MM.1S (cell line): ENCODE measurements around the gene PRSS12.

Experiments
- DNase-seq: peaks from one replicate; pipeline ENCODE4 v3.0.0-alpha.2; 2015
- H2AFZ ChIP-seq: fragments of 300-600 bp; sonication (generic); 2 replicates; pipeline ENCODE4 v1.6.0; 2016; ENCODE audit warnings: antibody characterized with exemption, low read length
- H3F3A ChIP-seq: fragments of 300-600 bp; sonication (generic); 2 replicates; pipeline ENCODE4 v1.6.1; 2016; ENCODE audit warnings: mild to moderate bottlenecking, antibody characterized with exemption, low read length, moderate library complexity, mixed read lengths; ENCODE audit not compliant: insufficient read depth
- H3K27ac ChIP-seq: fragments of 300-600 bp; sonication (generic); 2 replicates; pipeline ENCODE4 v1.5.1; 2016; ENCODE audit warnings: mild to moderate bottlenecking, low read length
- H3K27me3 ChIP-seq: fragments of 300-600 bp; sonication (generic); replicated peaks from 2 replicates; pipeline ENCODE4 v1.6.0; 2016; ENCODE audit warnings: low read length; ENCODE audit not compliant: insufficient read depth
- H3K36me3 ChIP-seq: fragments of 300-600 bp; sonication (generic); replicated peaks from 2 replicates; pipeline ENCODE4 v1.6.1; 2016; ENCODE audit warnings: mild to moderate bottlenecking, low read length, mixed read lengths; ENCODE audit not compliant: insufficient read depth
- H3K4me1 ChIP-seq: fragments of 300-600 bp; sonication (generic); 2 replicates; pipeline ENCODE4 v1.6.1; 2016; ENCODE audit warnings: low read length, mixed read lengths
- H3K4me2 ChIP-seq: fragments of 300-600 bp; sonication (generic); 2 replicates; pipeline ENCODE4 v1.6.0; 2016; ENCODE audit warnings: low read depth, low read length
- H3K4me3 ChIP-seq: fragments of 300-600 bp; sonication (generic); 2 replicates; pipeline ENCODE4 v1.5.1; 2016; ENCODE audit warnings: low read length, mixed read lengths
- H3K79me2 ChIP-seq: fragments of 300-600 bp; sonication (generic); 2 replicates; pipeline ENCODE4 v1.6.1; 2016; ENCODE audit warnings: mixed run types, low read length, mixed read lengths
- H3K9ac ChIP-seq: fragments of 300-600 bp; sonication (generic); 2 replicates; pipeline ENCODE4 v1.6.1; 2016; ENCODE audit warnings: low read length, mixed read lengths
- H3K9me2 ChIP-seq: fragments of 300-600 bp; sonication (generic); replicated peaks from 2 replicates; pipeline ENCODE4 v1.6.1; 2016; ENCODE audit warnings: mild to moderate bottlenecking, low read length, mixed read lengths; ENCODE audit not compliant: insufficient read depth
- H3K9me3 ChIP-seq: fragments of 300-600 bp; sonication (generic); replicated peaks from 2 replicates; pipeline ENCODE4 v1.6.1; 2016; ENCODE audit warnings: mild to moderate bottlenecking, low read length, mixed read lengths; ENCODE audit not compliant: insufficient read depth
- H4K20me1 ChIP-seq: fragments of 300-600 bp; sonication (generic); 2 replicates; pipeline ENCODE4 v1.6.1; 2016; ENCODE audit warnings: mild to moderate bottlenecking, low read length, moderate library complexity, mixed read lengths; ENCODE audit not compliant: insufficient read depth
- EZH2 ChIP-seq: fragments of 300-600 bp; sonication (generic); optimal IDR thresholded peaks from 2 replicates; pipeline ENCODE3; 2017; ENCODE audit warnings: low read depth, mild to moderate bottlenecking, antibody characterized with exemption, low read length, mixed read lengths
- EZH2phosphoT487 ChIP-seq: fragments of 300-600 bp; sonication (generic); IDR thresholded peaks from 2 replicates; pipeline ENCODE4 v1.6.1; 2018; ENCODE audit warnings: antibody characterized with exemption, low read length
- TF ChIP-seq, protein P1 (sequence below): fragments of 300-600 bp; sonication (generic); IDR thresholded peaks from 2 replicates; pipeline ENCODE4 v1.5.1; 2016; ENCODE audit warnings: antibody characterized with exemption, low read length, mixed read lengths

The PRSS12 gene

DNA sequence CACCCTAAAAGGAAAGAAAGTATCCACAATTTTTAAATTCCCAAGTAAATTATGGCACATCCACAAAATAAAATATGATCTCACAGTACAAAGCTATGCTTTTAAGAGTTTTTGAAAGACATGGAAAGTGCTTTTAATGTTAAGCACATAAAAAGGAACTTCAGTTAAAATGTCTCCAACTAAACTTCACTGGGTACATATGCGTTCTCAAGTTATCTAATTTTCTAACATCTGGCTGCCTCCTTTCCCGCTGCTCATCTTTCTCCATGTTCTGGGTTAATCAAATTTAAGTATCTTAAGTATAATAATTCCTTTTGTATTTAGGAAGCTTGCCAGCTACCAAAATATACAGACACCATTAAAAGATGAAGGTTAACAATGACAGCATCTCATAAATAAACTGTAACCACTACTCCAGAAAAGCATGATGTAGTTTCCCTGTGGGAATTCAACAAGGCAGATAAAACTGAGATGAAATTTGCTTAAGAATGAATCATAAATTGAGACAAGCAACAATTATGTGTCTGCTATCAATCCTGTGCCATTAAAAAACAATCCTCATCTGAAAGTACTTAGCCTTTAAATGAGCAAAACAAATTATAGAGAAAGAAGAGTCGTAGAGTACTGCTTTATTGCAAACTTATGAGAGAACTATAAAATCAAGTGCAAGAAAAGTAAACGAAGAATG is 25.1 kb downstream of the PRSS12 start:
- no peak for DNase-seq

DNA sequence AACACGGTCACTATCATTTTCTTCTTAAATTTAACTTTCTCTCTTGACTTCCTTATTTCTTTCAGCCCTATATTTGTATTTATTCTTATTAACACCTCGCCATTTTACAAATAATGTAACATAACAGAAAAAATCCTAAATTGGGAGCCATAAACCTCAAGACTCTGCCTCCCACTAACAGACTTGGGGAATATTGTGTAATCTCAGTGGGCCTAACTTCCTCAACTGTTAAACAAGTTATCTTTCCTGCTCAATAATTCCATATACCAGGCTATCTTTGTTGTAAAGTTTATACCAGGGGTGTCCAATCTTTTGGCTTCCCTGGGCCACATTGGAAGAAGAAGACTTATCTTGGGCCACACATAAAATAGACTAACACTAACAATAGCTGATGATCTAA is 26.2 kb downstream of the PRSS12 start:
- Histone ChIP-seq H3K4me1 (no peaks in the 10 kb centered on the region), H3K27me3 (no peaks in the 10 kb centered on the region), H3K9me3 (no peaks in the 10 kb centered on the region), H3K79me2 (no peaks in the 10 kb centered on the region), H3F3A (no peaks in the 10 kb centered on the region), H4K20me1 (no peaks in the 10 kb centered on the region), H2AFZ (no peak overlapping the region), H3K36me3 (no peaks in the 10 kb centered on the region), H3K4me2 (no peak overlapping the region), H3K9me2 (no peaks in the 10 kb centered on the region), H3K9ac (no peak overlapping the region), H3K27ac (no peak overlapping the region), H3K4me3 (no peak overlapping the region)
- TF ChIP-seq EZH2 (no peak), EZH2phosphoT487 (no peak)
- TF ChIP-seq, protein P1, sequence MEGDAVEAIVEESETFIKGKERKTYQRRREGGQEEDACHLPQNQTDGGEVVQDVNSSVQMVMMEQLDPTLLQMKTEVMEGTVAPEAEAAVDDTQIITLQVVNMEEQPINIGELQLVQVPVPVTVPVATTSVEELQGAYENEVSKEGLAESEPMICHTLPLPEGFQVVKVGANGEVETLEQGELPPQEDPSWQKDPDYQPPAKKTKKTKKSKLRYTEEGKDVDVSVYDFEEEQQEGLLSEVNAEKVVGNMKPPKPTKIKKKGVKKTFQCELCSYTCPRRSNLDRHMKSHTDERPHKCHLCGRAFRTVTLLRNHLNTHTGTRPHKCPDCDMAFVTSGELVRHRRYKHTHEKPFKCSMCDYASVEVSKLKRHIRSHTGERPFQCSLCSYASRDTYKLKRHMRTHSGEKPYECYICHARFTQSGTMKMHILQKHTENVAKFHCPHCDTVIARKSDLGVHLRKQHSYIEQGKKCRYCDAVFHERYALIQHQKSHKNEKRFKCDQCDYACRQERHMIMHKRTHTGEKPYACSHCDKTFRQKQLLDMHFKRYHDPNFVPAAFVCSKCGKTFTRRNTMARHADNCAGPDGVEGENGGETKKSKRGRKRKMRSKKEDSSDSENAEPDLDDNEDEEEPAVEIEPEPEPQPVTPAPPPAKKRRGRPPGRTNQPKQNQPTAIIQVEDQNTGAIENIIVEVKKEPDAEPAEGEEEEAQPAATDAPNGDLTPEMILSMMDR = no peak
- no peak for DNase-seq

More for the DNA sequence above, 25.1 kb downstream of the PRSS12 start:
- Histone ChIP-seq H3K4me2 (no peak overlapping the region), H2AFZ (no peak overlapping the region), H3F3A (no peaks in the 10 kb centered on the region), H3K79me2 (no peaks in the 10 kb centered on the region), H3K9ac (no peak overlapping the region), H3K4me3 (no peak overlapping the region), H3K27ac (no peak overlapping the region), H3K4me1 (no peaks in the 10 kb centered on the region), H4K20me1 (no peaks in the 10 kb centered on the region), H3K27me3 (no peaks in the 10 kb centered on the region), H3K36me3 (no peaks in the 10 kb centered on the region), H3K9me2 (no peaks in the 10 kb centered on the region), H3K9me3 (no peaks in the 10 kb centered on the region)
- TF ChIP-seq EZH2phosphoT487 (no peak), EZH2 (no peak)
- TF ChIP-seq, protein P1 = no peak

DNA sequence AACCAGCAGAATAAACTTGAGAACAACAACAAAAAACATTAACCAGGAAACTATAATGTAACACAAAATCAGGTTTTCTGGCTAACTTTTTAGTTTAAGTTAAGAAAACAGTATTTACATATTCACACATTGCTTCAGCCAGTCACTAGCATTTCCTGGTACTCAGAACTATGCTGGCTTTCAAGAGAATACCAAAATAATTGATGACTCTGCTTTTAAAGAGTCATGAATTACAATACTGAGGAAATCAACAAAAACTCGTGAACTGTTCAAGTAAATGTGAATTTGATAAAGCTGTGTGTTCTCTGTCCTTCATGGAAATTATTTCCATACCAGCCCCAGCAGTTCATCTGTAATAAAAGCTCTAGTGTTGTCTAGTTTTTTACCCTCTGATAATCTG is 27.4 kb downstream of the PRSS12 start:
- Histone ChIP-seq H2AFZ (no peak overlapping the region), H3K9ac (no peak overlapping the region), H3K36me3 (no peaks in the 10 kb centered on the region), H3K4me1 (no peaks in the 10 kb centered on the region), H3F3A (no peaks in the 10 kb centered on the region), H3K27ac (no peak overlapping the region), H3K4me2 (no peak overlapping the region), H3K79me2 (no peaks in the 10 kb centered on the region), H3K27me3 (no peaks in the 10 kb centered on the region), H3K9me3 (no peaks in the 10 kb centered on the region), H3K9me2 (no peaks in the 10 kb centered on the region), H4K20me1 (no peaks in the 10 kb centered on the region), H3K4me3 (no peak overlapping the region)
- TF ChIP-seq EZH2phosphoT487 (no peak), EZH2 (no peak)
- TF ChIP-seq, protein P1 = no peak
- DNase-seq = no peak
